Umbilical cord (tissue), 2 donors: ENCODE data around the gene OSBPL1A. TPM values are rescaled to one million over a fixed set of nuclear protein-coding genes. Genes with fewer than 3 reads are reported as not detected.

Source experiments
- DNase-seq: peaks from one replicate; pipeline ENCODE4 v3.0.0-alpha.2; 2015; ENCODE audit warnings: low spot score
- total RNA-seq: library from RNA; depleted of rRNA; stranded (reverse); fragments of >200 nt; gene quantifications from one replicate; pipeline ENCODE4 v1.2.3, GENCODE V29; 2014; ENCODE audit warnings: low replicate concordance; ENCODE audit not compliant: insufficient read depth

OSBPL1A gene
- total RNA-seq, 1 donor from 2014 or later = 47.2 TPM

GRCh38 chr18:24341361-24341760 is 56.3 kb downstream of the OSBPL1A start:
- no peak for DNase-seq

GRCh38 chr18:24333084-24333483 is 64.5 kb downstream of the OSBPL1A start:
- no peak for DNase-seq

- no peak for DNase-seq
These were observed 71.4 kb downstream of the OSBPL1A start for GRCh38 chr18:24326211-24326610.

- DNase-seq = peak; percentile 81
These were observed 75.0 kb downstream of the OSBPL1A start for GRCh38 chr18:24322584-24323136.

GRCh38 chr18:24321071-24321470 is 76.6 kb downstream of the OSBPL1A start:
- DNase-seq = no peak

GRCh38 chr18:24319757-24320156 is 77.9 kb downstream of the OSBPL1A start:
- DNase-seq = peak; percentile 57

- DNase-seq = no peak
These were observed 80.3 kb downstream of the OSBPL1A start for GRCh38 chr18:24317370-24317769.

- no peak for DNase-seq
These were observed 82.5 kb downstream of the OSBPL1A start for GRCh38 chr18:24315170-24315569.

GRCh38 chr18:24306201-24306600 is 91.4 kb downstream of the OSBPL1A start:
- DNase-seq = no peak

GRCh38 chr18:24300703-24301102 is 96.9 kb downstream of the OSBPL1A start:
- DNase-seq = peak; percentile 54

GRCh38 chr18:24296276-24296675 is 101.3 kb downstream of the OSBPL1A start:
- DNase-seq = no peak

GRCh38 chr18:24293254-24293653 is 104.4 kb downstream of the OSBPL1A start:
- no peak for DNase-seq

GRCh38 chr18:24278591-24278990 is 119.0 kb downstream of the OSBPL1A start:
- no peak for DNase-seq

- DNase-seq = no peak
These were observed 120.0 kb downstream of the OSBPL1A start for GRCh38 chr18:24277516-24278195.

GRCh38 chr18:24276994-24277393 is 120.6 kb downstream of the OSBPL1A start:
- no peak for DNase-seq

GRCh38 chr18:24274837-24275236 is 122.8 kb downstream of the OSBPL1A start:
- DNase-seq = no peak

- no peak for DNase-seq
These were observed 124.0 kb downstream of the OSBPL1A start for GRCh38 chr18:24273596-24273995.

- no peak for DNase-seq
These were observed 125.4 kb downstream of the OSBPL1A start for GRCh38 chr18:24272229-24272525.

- DNase-seq = peak; percentile 83
These were observed 126.0 kb downstream of the OSBPL1A start for GRCh38 chr18:24271381-24272228.

- peak; percentile 46 for DNase-seq
These were observed 126.7 kb downstream of the OSBPL1A start for GRCh38 chr18:24270937-24271380.

- DNase-seq = no peak
These were observed 127.2 kb downstream of the OSBPL1A start for GRCh38 chr18:24270358-24270936.

GRCh38 chr18:24268784-24269550 is 128.7 kb downstream of the OSBPL1A start:
- no peak for DNase-seq
